Measurements from ENCODE around the gene ROCK1. TPM values are rescaled to one million over a fixed set of nuclear protein-coding genes. Genes with fewer than 3 reads are reported as not detected.

ROCK1 gene
- total and polyA plus RNA-seq, 5 donors, result 13.3 to 41.6 (median 36.0) TPM

GRCh38 chr18:21105936-21106335 is 5.7 kb downstream of the ROCK1 start:
- Histone ChIP-seq H3K4me1 (ENCODE audit: control insufficient read depth, insufficient read depth, low read length) (peaks cover 4% of the 10 kb centered on the region), H3K4me3 (ENCODE audit: low read length) (no peak overlapping the region), H3K9me3 (ENCODE audit: control insufficient read depth, low read length) (no peaks in the 10 kb centered on the region), H3K27ac (ENCODE audit: low read length) (no peak overlapping the region), H3K27me3 (ENCODE audit: control insufficient read depth, insufficient read depth) (no peaks in the 10 kb centered on the region)
- DNase-seq (no peak), ATAC-seq (no peak)
- WGBS, result 69% methylated on average over 3 of the region's 3 CpGs
- intact Hi-C loops (cut with DNase I), result loop anchor here in 1 of 4 donors (10.0 kb wide), 2 partner anchors 51 to 101 kb away; no protein-coding TSS in a partner anchor

GRCh38 chr18:21101172-21101571 is 10.4 kb downstream of the ROCK1 start:
- Histone ChIP-seq H3K4me3 (ENCODE audit: low read length) (no peak overlapping the region), H3K27me3 (ENCODE audit: control insufficient read depth, insufficient read depth) (no peaks in the 10 kb centered on the region), H3K9me3 (ENCODE audit: control insufficient read depth, low read length) (no peaks in the 10 kb centered on the region), H3K4me1 (ENCODE audit: control insufficient read depth, insufficient read depth, low read length) (peaks cover 10% of the 10 kb centered on the region), H3K27ac (ENCODE audit: low read length) (no peak overlapping the region)
- ATAC-seq (no peak), DNase-seq (no peak)
- intact Hi-C loops (cut with DNase I), result loop anchor here in 1 of 4 donors (10.0 kb wide), 2 partner anchors 46 to 96 kb away; no protein-coding TSS in a partner anchor
- WGBS, result 70% methylated on average over 2 of the region's 2 CpGs

- ATAC-seq (no peak), DNase-seq (no peak)
- Histone ChIP-seq H3K4me1 (ENCODE audit: control insufficient read depth, insufficient read depth, low read length) (peaks cover 10% of the 10 kb centered on the region), H3K4me3 (ENCODE audit: low read length) (no peak overlapping the region), H3K27ac (ENCODE audit: low read length) (no peak overlapping the region), H3K9me3 (ENCODE audit: control insufficient read depth, low read length) (no peaks in the 10 kb centered on the region), H3K27me3 (ENCODE audit: control insufficient read depth, insufficient read depth) (no peaks in the 10 kb centered on the region)
- 52% methylated on average over 2 of the region's 2 CpGs for WGBS
- intact Hi-C loops (cut with DNase I), result loop anchor here in 1 of 4 donors (10.0 kb wide), 2 partner anchors 46 to 96 kb away; no protein-coding TSS in a partner anchor
Measured at GRCh38 chr18:21100678-21101077, 10.9 kb downstream of the ROCK1 start.

- H3K9me3 ChIP-seq (ENCODE audit: control insufficient read depth, low read length), result no peaks in the 10 kb centered on the region
- H3K27me3 ChIP-seq (ENCODE audit: control insufficient read depth, insufficient read depth), result no peaks in the 10 kb centered on the region
- H3K4me1 ChIP-seq (ENCODE audit: control insufficient read depth, insufficient read depth, low read length), result peaks cover 10% of the 10 kb centered on the region
- no peak overlapping the region for H3K4me3 ChIP-seq (ENCODE audit: low read length)
- no peak for ATAC-seq
- no peak overlapping the region for H3K27ac ChIP-seq (ENCODE audit: low read length)
- no peak for DNase-seq
- intact Hi-C loops (cut with DNase I), result loop anchor here in 1 of 4 donors (10.0 kb wide), 2 partner anchors 45 to 95 kb away; no protein-coding TSS in a partner anchor
Measured at GRCh38 chr18:21100146-21100545, 11.5 kb downstream of the ROCK1 start.

- Histone ChIP-seq H3K9me3 (ENCODE audit: control insufficient read depth, low read length) (no peaks in the 10 kb centered on the region), H3K27ac (ENCODE audit: low read length) (no peak overlapping the region), H3K27me3 (ENCODE audit: control insufficient read depth, insufficient read depth) (no peaks in the 10 kb centered on the region), H3K4me3 (ENCODE audit: low read length) (no peak overlapping the region), H3K4me1 (ENCODE audit: control insufficient read depth, insufficient read depth, low read length) (peaks cover 9% of the 10 kb centered on the region)
- 88% methylated on average over 9 of the region's 9 CpGs for WGBS
- intact Hi-C loops (cut with DNase I), result no loop called here
- DNase-seq, result no peak
- ATAC-seq, result no peak
Measured at GRCh38 chr18:21099442-21099841, 12.2 kb downstream of the ROCK1 start.

- intact Hi-C loops (cut with DNase I), result no loop called here
- Histone ChIP-seq H3K4me3 (ENCODE audit: low read length) (no peak overlapping the region), H3K27ac (ENCODE audit: low read length) (no peak overlapping the region), H3K4me1 (ENCODE audit: control insufficient read depth, insufficient read depth, low read length) (peaks cover 7% of the 10 kb centered on the region), H3K9me3 (ENCODE audit: control insufficient read depth, low read length) (no peaks in the 10 kb centered on the region), H3K27me3 (ENCODE audit: control insufficient read depth, insufficient read depth) (no peaks in the 10 kb centered on the region)
- WGBS, result 97% methylated on average over 2 of the region's 2 CpGs
- ATAC-seq (no peak), DNase-seq (no peak)
Measured at GRCh38 chr18:21096760-21097159, 14.9 kb downstream of the ROCK1 start.

GRCh38 chr18:21093133-21093532 is 18.5 kb downstream of the ROCK1 start:
- DNase-seq (no peak), ATAC-seq (no peak)
- Histone ChIP-seq H3K9me3 (ENCODE audit: control insufficient read depth, low read length) (no peaks in the 10 kb centered on the region), H3K27me3 (ENCODE audit: control insufficient read depth, insufficient read depth) (no peaks in the 10 kb centered on the region), H3K4me3 (ENCODE audit: low read length) (no peak overlapping the region), H3K27ac (ENCODE audit: low read length) (no peak overlapping the region), H3K4me1 (ENCODE audit: control insufficient read depth, insufficient read depth, low read length) (peaks cover 2% of the 10 kb centered on the region)
- 89% methylated on average over 3 of the region's 3 CpGs for WGBS
- intact Hi-C loops (cut with DNase I), result no loop called here

GRCh38 chr18:21090680-21091079 is 20.9 kb downstream of the ROCK1 start:
- H3K9me3 ChIP-seq (ENCODE audit: control insufficient read depth, low read length), result no peaks in the 10 kb centered on the region
- DNase-seq, result no peak
- no peak overlapping the region for H3K4me3 ChIP-seq (ENCODE audit: low read length)
- H3K4me1 ChIP-seq (ENCODE audit: control insufficient read depth, insufficient read depth, low read length), result no peaks in the 10 kb centered on the region
- no peak overlapping the region for H3K27ac ChIP-seq (ENCODE audit: low read length)
- 98% methylated on average over 2 of the region's 2 CpGs for WGBS
- ATAC-seq, result no peak
- intact Hi-C loops (cut with DNase I), result no loop called here
- H3K27me3 ChIP-seq (ENCODE audit: control insufficient read depth, insufficient read depth), result no peaks in the 10 kb centered on the region

- DNase-seq (no peak), ATAC-seq (no peak)
- Histone ChIP-seq H3K27me3 (ENCODE audit: control insufficient read depth, insufficient read depth) (no peaks in the 10 kb centered on the region), H3K4me1 (ENCODE audit: control insufficient read depth, insufficient read depth, low read length) (no peaks in the 10 kb centered on the region), H3K27ac (ENCODE audit: low read length) (no peak overlapping the region), H3K9me3 (ENCODE audit: control insufficient read depth, low read length) (no peaks in the 10 kb centered on the region), H3K4me3 (ENCODE audit: low read length) (no peak overlapping the region)
- WGBS, result 78% methylated on average over 3 of the region's 3 CpGs
- intact Hi-C loops (cut with DNase I), result no loop called here
Measured at GRCh38 chr18:21085579-21086166, 25.9 kb downstream of the ROCK1 start.

- Histone ChIP-seq H3K4me3 (ENCODE audit: low read length) (no peak overlapping the region), H3K4me1 (ENCODE audit: control insufficient read depth, insufficient read depth, low read length) (no peaks in the 10 kb centered on the region), H3K9me3 (ENCODE audit: control insufficient read depth, low read length) (no peaks in the 10 kb centered on the region), H3K27me3 (ENCODE audit: control insufficient read depth, insufficient read depth) (no peaks in the 10 kb centered on the region), H3K27ac (ENCODE audit: low read length) (no peak overlapping the region)
- ATAC-seq (no peak), DNase-seq (no peak)
- WGBS, result 95% methylated on average over 3 of the region's 3 CpGs
- intact Hi-C loops (cut with DNase I), result no loop called here
Measured at GRCh38 chr18:21084511-21085078, 27.0 kb downstream of the ROCK1 start.

- H3K27ac ChIP-seq (ENCODE audit: low read length), result no peak overlapping the region
- H3K9me3 ChIP-seq (ENCODE audit: control insufficient read depth, low read length), result no peaks in the 10 kb centered on the region
- no peaks in the 10 kb centered on the region for H3K27me3 ChIP-seq (ENCODE audit: control insufficient read depth, insufficient read depth)
- no peak for ATAC-seq
- peaks cover 6% of the 10 kb centered on the region for H3K4me1 ChIP-seq (ENCODE audit: control insufficient read depth, insufficient read depth, low read length)
- intact Hi-C loops (cut with DNase I), result no loop called here
- H3K4me3 ChIP-seq (ENCODE audit: low read length), result no peak overlapping the region
- DNase-seq, result no peak
Measured at GRCh38 chr18:21083017-21083416, 28.6 kb downstream of the ROCK1 start.
